Adipose tissue (tissue), 3 donors: ENCODE measurements around the gene CR1L. TPM values are rescaled to one million over a fixed set of nuclear protein-coding genes. Genes with fewer than 3 reads are reported as not detected.
"Not testable (repeated sequence)": the region's sequence is repeated elsewhere in the genome, so short reads cannot be mapped to it uniquely, and the experiment has no call there.

Source experiments
- H3K27ac ChIP-seq: one replicate; pipeline ENCODE4 v1.5.1; 2013; ENCODE audit warnings: low read depth, low read length
- WGBS, 3 donors: extraction: QIAGEN DNeasy Blood & Tissue Kit; methylation state at CpG; one replicate each; pipeline ENCODE4 v1.1.7; 2013; 5-methylcytosine and 5-hydroxymethylcytosine counted together
- polyA plus RNA-seq, 3 donors: library from polyadenylated mRNA; stranded (reverse); fragments of 200-250 nt; gene quantifications; one replicate each; pipeline ENCODE4 v1.2.3, GENCODE V29; 2013
- donor health status: healthy with polysubstance abuse.
- donor health status: Bipolar disorder and iron deficiency.
- donor health status: healthy.

The CR1L gene
- polyA plus RNA-seq, 3 donors: not detected

- no peak overlapping the region for H3K27ac ChIP-seq
- 35 to 84% (median 77%) methylated on average over 7 of the region's 7 CpGs for WGBS, 3 donors
These were observed 108.7 kb downstream of the CR1L start for GRCh38 chr1:207753611-207754010.

GRCh38 chr1:207754011-207754410 lies 109.1 kb downstream of the CR1L start:
- 18 to 77% (median 68%) methylated on average over 4 of the region's 4 CpGs for WGBS, 3 donors
- H3K27ac ChIP-seq: no peak overlapping the region

GRCh38 chr1:207754974-207755700 lies 110.2 kb downstream of the CR1L start:
- no peak overlapping the region for H3K27ac ChIP-seq
- WGBS, 3 donors: 39 to 55% (median 45%) methylated on average over 7 of the region's 7 CpGs

- H3K27ac ChIP-seq: no peak overlapping the region
- WGBS, 3 donors: 31 to 79% (median 75%) methylated on average over 2 of the region's 2 CpGs
These were observed 111.1 kb downstream of the CR1L start for GRCh38 chr1:207755846-207756693.

- WGBS, 3 donors: 95 to 97% (median 96%) methylated on average over 13 of the region's 13 CpGs
- no peak overlapping the region for H3K27ac ChIP-seq
These were observed 117.7 kb downstream of the CR1L start for GRCh38 chr1:207762622-207763021.

GRCh38 chr1:207763091-207763490 lies 118.2 kb downstream of the CR1L start:
- no peak overlapping the region for H3K27ac ChIP-seq
- WGBS, 3 donors: 94 to 95% (median 95%) methylated on average over 10 of the region's 10 CpGs

- H3K27ac ChIP-seq: no peak overlapping the region
- 86 to 92% (median 88%) methylated on average over 9 of the region's 9 CpGs for WGBS, 3 donors
These were observed 119.0 kb downstream of the CR1L start for GRCh38 chr1:207763972-207764371.

- H3K27ac ChIP-seq: no peak overlapping the region
- 53 to 87% (median 57%) methylated on average over 1 of the region's 1 CpG for WGBS, 3 donors
These were observed 121.6 kb downstream of the CR1L start for GRCh38 chr1:207766569-207766968.

GRCh38 chr1:207770514-207770913 lies 125.6 kb downstream of the CR1L start:
- H3K27ac ChIP-seq: not testable (repeated sequence)
- 92 to 100% (median 99%) methylated on average over 3 of the region's 4 CpGs for WGBS, 3 donors

Other genes with a start within 250 kb of the CR1L start
- gene CR2, start 190.8 kb upstream of the CR1L start, polyA plus RNA-seq: under 1 TPM in 2 of 3 donors, not detected in 1; 0.20 to 0.22 TPM
- 1 to 10 TPM in 2 of 3 donors, under 1 TPM in 1; 0.44 to 5.0 (median 3.6) TPM for gene CR1, start 149.0 kb upstream of the CR1L start, polyA plus RNA-seq
- 100 to 1,000 TPM in 1 of 3 donors, 10 to 100 TPM in 2; 66.4 to 118 (median 83.0) TPM for gene CD46, start 106.9 kb downstream of the CR1L start, polyA plus RNA-seq